SK-N-SH treated with all-trans-retinoic acid at 6 μM for 48 hours (cell line): ENCODE results near the gene PROM1.

Experiments
- CSRNP3 ChIP-seq: fragments of 250-450 bp; sonication (Bioruptor Pico); IDR thresholded peaks from 2 replicates; pipeline ENCODE4 v1.5.1; 2021; ENCODE audit warnings: mild to moderate bottlenecking, moderate library complexity
- ESRRG ChIP-seq: fragments of 250-450 bp; sonication (Bioruptor Pico); IDR thresholded peaks from 2 replicates; pipeline ENCODE4 v1.6.1; 2021; ENCODE audit warnings: mild to moderate bottlenecking
- ZFP3 ChIP-seq: fragments of 250-450 bp; sonication (Bioruptor Pico); IDR thresholded peaks from 2 replicates; pipeline ENCODE4 v1.5.0; 2020; ENCODE audit warnings: mild to moderate bottlenecking, moderate library complexity

GRCh38 chr4:15936495-15936894 lies 147.3 kb downstream of the PROM1 start:
- TF ChIP-seq CSRNP3 (CRISPR knock-in tag) (no peak), ESRRG (CRISPR knock-in tag) (no peak), ZFP3 (CRISPR knock-in tag) (no peak)
